OCI-LY7 (cell line): ENCODE measurements around the gene KCND3. TPM values are rescaled to one million over a fixed set of nuclear protein-coding genes. Genes with fewer than 3 reads are reported as not detected.

ENCODE experiments used
- BruUV-seq: library from RNA; stranded (reverse); fragments of 400-500 nt; replicated peaks from 2 replicates; lab custom pipeline; 2021; lab: Mats Ljungman, UMichigan
- CTCF ChIA-PET: fragments of 300-600 bp; sonication (Branson Sonifier 250); formaldehyde crosslinking; loops from one replicate; lab custom pipeline; 2022; ENCODE audit warnings: antibody characterized with exemption; ENCODE audit not compliant: unreplicated experiment; lab: Charles Lee
- POLR2A ChIA-PET: fragments of 300-600 bp; sonication (Branson Sonifier 250); formaldehyde crosslinking; loops from one replicate; lab custom pipeline; 2022; ENCODE audit warnings: antibody characterized with exemption; lab: Charles Lee
- DNase-seq: peaks from one replicate; pipeline ENCODE4 v3.0.0-alpha.2; 2015; ENCODE audit warnings: low spot score
- H2AFZ ChIP-seq: fragments of 200-600 bp; sonication (generic), shearing (Covaris generic); 2 replicates; pipeline ENCODE4 v1.6.1; 2014; ENCODE audit warnings: mild to moderate bottlenecking, antibody characterized with exemption, low read length, moderate library complexity
- H3K27ac ChIP-seq: fragments of 200-600 bp; sonication (generic); 2 replicates; pipeline ENCODE4 v1.5.1; 2014; ENCODE audit warnings: mixed run types, low read depth, mild to moderate bottlenecking, moderate library complexity, low read length, inconsistent platforms; ENCODE audit not compliant: poor library complexity, severe bottlenecking
- H3K36me3 ChIP-seq: fragments of 200-600 bp; sonication (generic); 2 replicates; pipeline ENCODE4 v1.6.1; 2014; ENCODE audit warnings: mild to moderate bottlenecking, antibody characterized with exemption, low read length, moderate library complexity, mixed read lengths; ENCODE audit not compliant: insufficient read depth
- H3K4me1 ChIP-seq: fragments of 200-600 bp; sonication (generic); 2 replicates; pipeline ENCODE4 v1.5.1; 2014; ENCODE audit warnings: mild to moderate bottlenecking, low read length; ENCODE audit not compliant: insufficient read depth, poor library complexity, severe bottlenecking
- H3K4me2 ChIP-seq: fragments of 200-600 bp; sonication (generic); 2 replicates; pipeline ENCODE4 v1.6.1; 2014; ENCODE audit warnings: mild to moderate bottlenecking, low read length
- H3K4me3 ChIP-seq: fragments of 200-600 bp; sonication (generic); 2 replicates; pipeline ENCODE4 v1.5.1; 2014; ENCODE audit warnings: mild to moderate bottlenecking, low read depth, low read length; ENCODE audit not compliant: poor library complexity, severe bottlenecking
- H3K79me2 ChIP-seq: fragments of 200-600 bp; sonication (generic); 2 replicates; pipeline ENCODE4 v1.6.1; 2016; ENCODE audit warnings: low read depth, mild to moderate bottlenecking, low read length, moderate library complexity, mixed read lengths; ENCODE audit not compliant: insufficient read depth
- H3K9me2 ChIP-seq: fragments of 200-600 bp; sonication (generic); 2 replicates; pipeline ENCODE4 v1.6.1; 2016; ENCODE audit warnings: mild to moderate bottlenecking, low read length, mixed read lengths; ENCODE audit not compliant: insufficient read depth
- H3K9me3 ChIP-seq: fragments of 200-600 bp; sonication (generic); 2 replicates; pipeline ENCODE4 v1.6.1; 2014; ENCODE audit warnings: mild to moderate bottlenecking, mixed run types, low read length, mixed read lengths
- H4K20me1 ChIP-seq: fragments of 200-600 bp; sonication (generic); 2 replicates; pipeline ENCODE4 v1.6.1; 2014; ENCODE audit warnings: mild to moderate bottlenecking, antibody characterized with exemption, low read length, moderate library complexity, mixed read lengths; ENCODE audit not compliant: insufficient read depth
- CTCF ChIP-seq: fragments of 200-600 bp; sonication (generic); conservative IDR thresholded peaks from 2 replicates; pipeline ENCODE4 v1.5.1; 2014; ENCODE audit warnings: mild to moderate bottlenecking, antibody characterized with exemption, low read length, moderate library complexity, mixed read lengths
- EZH2phosphoT487 ChIP-seq: fragments of 200-600 bp; sonication (generic); IDR thresholded peaks from 2 replicates; pipeline ENCODE4 v1.6.1; 2018; ENCODE audit warnings: low read depth, borderline replicate concordance, mild to moderate bottlenecking, mixed run types, antibody characterized with exemption, low read length, moderate library complexity, mixed read lengths
- intact Hi-C: fragments of 100-400 bp; cut with micrococcal nuclease; formaldehyde crosslinking; loops from one replicate; pipeline ENCODE4 v1.10.0; 2022; ENCODE audit not compliant: unreplicated experiment
- total RNA-seq, 2 experiments: library from RNA; depleted of rRNA in 1 of 2; stranded (reverse); fragments of >200 nt in 1 of 2; shearing (Covaris generic) in 1 of 2; gene quantifications; 2 replicates each; pipeline ENCODE4 v1.2.3, GENCODE V29; 2014 to 2022

Gene KCND3
- total RNA-seq, 2 experiments from 2014 or later: not detected

- no peak overlapping the region for H3K4me3 ChIP-seq
- no peaks in the 10 kb centered on the region for H3K79me2 ChIP-seq
- no peaks in the 10 kb centered on the region for H3K36me3 ChIP-seq
- H3K4me1 ChIP-seq: no peaks in the 10 kb centered on the region
- H4K20me1 ChIP-seq: no peaks in the 10 kb centered on the region
- H2AFZ ChIP-seq: no peak overlapping the region
- no peak overlapping the region for H3K4me2 ChIP-seq
- CTCF ChIA-PET: no interaction called here
- intact Hi-C loops: no loop called here
- BruUV-seq: no TSS peak
- H3K9me2 ChIP-seq: no peaks in the 10 kb centered on the region
- H3K27ac ChIP-seq: no peak overlapping the region
- POLR2A ChIA-PET: no interaction called here
- TF ChIP-seq CTCF: no peak
- no peak for TF ChIP-seq EZH2phosphoT487
- DNase-seq: no peak
- no peaks in the 10 kb centered on the region for H3K9me3 ChIP-seq
Measured at GRCh38 chr1:111856411-111857185, 132.9 kb downstream of the KCND3 start.

GRCh38 chr1:111855260-111855659, 134.2 kb downstream of the KCND3 start:
- no peaks in the 10 kb centered on the region for H3K36me3 ChIP-seq
- intact Hi-C loops: no loop called here
- CTCF ChIA-PET: no interaction called here
- BruUV-seq: no TSS peak
- no peak for DNase-seq
- no peaks in the 10 kb centered on the region for H3K4me1 ChIP-seq
- H4K20me1 ChIP-seq: no peaks in the 10 kb centered on the region
- no peak overlapping the region for H2AFZ ChIP-seq
- H3K27ac ChIP-seq: no peak overlapping the region
- no peaks in the 10 kb centered on the region for H3K9me3 ChIP-seq
- H3K4me2 ChIP-seq: no peak overlapping the region
- TF ChIP-seq EZH2phosphoT487 (no peak), CTCF (no peak)
- POLR2A ChIA-PET: interaction anchor here (0.7 kb wide), 1 partner anchor 11 kb away, joined by 3 read pairs; no protein-coding TSS in a partner anchor
- H3K79me2 ChIP-seq: no peaks in the 10 kb centered on the region
- no peaks in the 10 kb centered on the region for H3K9me2 ChIP-seq
- H3K4me3 ChIP-seq: no peak overlapping the region

- no peak overlapping the region for H3K4me2 ChIP-seq
- no peaks in the 10 kb centered on the region for H4K20me1 ChIP-seq
- no peaks in the 10 kb centered on the region for H3K79me2 ChIP-seq
- H2AFZ ChIP-seq: no peak overlapping the region
- TF ChIP-seq CTCF (no peak), EZH2phosphoT487 (no peak)
- no peak for DNase-seq
- no peaks in the 10 kb centered on the region for H3K36me3 ChIP-seq
- no TSS peak for BruUV-seq
- POLR2A ChIA-PET: no interaction called here
- CTCF ChIA-PET: no interaction called here
- H3K27ac ChIP-seq: no peak overlapping the region
- no peaks in the 10 kb centered on the region for H3K9me3 ChIP-seq
- no peaks in the 10 kb centered on the region for H3K4me1 ChIP-seq
- H3K4me3 ChIP-seq: no peak overlapping the region
- no peaks in the 10 kb centered on the region for H3K9me2 ChIP-seq
- intact Hi-C loops: no loop called here
Measured at GRCh38 chr1:111852261-111852721, 137.2 kb downstream of the KCND3 start.
